NB4 (cell line): ENCODE measurements around the gene POLR1B.

ENCODE experiments used
- CTCF ChIP-seq: IDR thresholded peaks from one replicate; pipeline ENCODE4 v1.5.1; 2012; ENCODE audit warnings: low read depth, low read length
- MAX ChIP-seq: IDR thresholded peaks from 2 replicates; pipeline ENCODE4 v1.6.1; 2011; ENCODE audit warnings: low read depth, low read length
- MYC ChIP-seq: IDR thresholded peaks from 2 replicates; pipeline ENCODE4 v1.6.1; 2011; ENCODE audit warnings: low read depth, low read length
- POLR2A ChIP-seq: IDR thresholded peaks from 2 replicates; pipeline ENCODE4 v1.6.1; 2011; ENCODE audit warnings: mild to moderate bottlenecking; ENCODE audit not compliant: insufficient read length; ENCODE audit errors: extremely low read depth

GRCh38 chr2:112621790-112622527 is 79.7 kb downstream of the POLR1B start:
- TF ChIP-seq CTCF = no peak
- TF ChIP-seq POLR2A = no peak
- TF ChIP-seq MAX = no peak
- no peak for TF ChIP-seq MYC
